HG03571 (cell line): ENCODE data around the gene REEP5.
A peak's percentile ranks its signal among the peaks of the same experiment; 100 is the strongest.
"Not testable (repeated sequence)": the region's sequence is repeated elsewhere in the genome, so short reads cannot be mapped to it uniquely, and the experiment has no call there.

Experiments used
- ATAC-seq: cut with Tn5 transposase; IDR thresholded peaks from one replicate; pipeline ENCODE4 v1.9.1; 2021; ENCODE audit not compliant: unreplicated experiment

The REEP5 gene

GRCh38 chr5:112892776-112893175 is 29.3 kb downstream of the REEP5 start:
- ATAC-seq: no peak

- not testable (repeated sequence) for ATAC-seq
Observed at GRCh38 chr5:112892066-112892465, 30.0 kb downstream of the REEP5 start.

GRCh38 chr5:112886975-112887374 is 35.1 kb downstream of the REEP5 start:
- ATAC-seq: no peak

GRCh38 chr5:112885001-112885400 is 37.0 kb downstream of the REEP5 start:
- ATAC-seq: no peak

GRCh38 chr5:112883192-112883591 is 38.8 kb downstream of the REEP5 start:
- no peak for ATAC-seq

- ATAC-seq: no peak
Observed at GRCh38 chr5:112880219-112880964, 41.6 kb downstream of the REEP5 start.

- no peak for ATAC-seq
Observed at GRCh38 chr5:112878760-112879159, 43.3 kb downstream of the REEP5 start.

- ATAC-seq: no peak
Observed at GRCh38 chr5:112878101-112878500, 43.9 kb downstream of the REEP5 start.

- ATAC-seq: no peak
Observed at GRCh38 chr5:112876362-112876761, 45.7 kb downstream of the REEP5 start.

- ATAC-seq: no peak
Observed at GRCh38 chr5:112870966-112871365, 51.1 kb downstream of the REEP5 start.

GRCh38 chr5:112869948-112870347 is 52.1 kb downstream of the REEP5 start:
- peak; percentile 53 for ATAC-seq

- no peak for ATAC-seq
Observed at GRCh38 chr5:112867411-112867810, 54.6 kb downstream of the REEP5 start.

GRCh38 chr5:112866739-112867138 is 55.3 kb downstream of the REEP5 start:
- ATAC-seq: no peak

- no peak for ATAC-seq
Observed at GRCh38 chr5:112865128-112865527, 56.9 kb downstream of the REEP5 start.

- ATAC-seq: no peak
Observed at GRCh38 chr5:112863549-112863948, 58.5 kb downstream of the REEP5 start.

- no peak for ATAC-seq
Observed at GRCh38 chr5:112862085-112862484, 59.9 kb downstream of the REEP5 start.

- no peak for ATAC-seq
Observed at GRCh38 chr5:112861638-112861985, 60.4 kb downstream of the REEP5 start.

GRCh38 chr5:112860929-112861637 is 60.9 kb downstream of the REEP5 start, which contains the start of gene SRP19:
SRP19 (plus strand) TSS chr5:112861287; CDS start chr5:112861377, 90 bp downstream.
- ATAC-seq: peak; percentile 96

GRCh38 chr5:112860571-112860928 is 61.5 kb downstream of the REEP5 start:
- ATAC-seq: not testable (repeated sequence)

GRCh38 chr5:112857866-112858265 is 64.2 kb downstream of the REEP5 start:
- no peak for ATAC-seq

- no peak for ATAC-seq
Observed at GRCh38 chr5:112854651-112855050, 67.4 kb downstream of the REEP5 start.

GRCh38 chr5:112849912-112850311 is 72.1 kb downstream of the REEP5 start:
- ATAC-seq: no peak
